Upper lobe of right lung (tissue), 1 donor: Measurements from ENCODE around the gene MGRN1. TPM values are rescaled to one million over a fixed set of nuclear protein-coding genes. Genes with fewer than 3 reads are reported as not detected.

Source experiments
- ATAC-seq: fragments of 200-7000 bp; cut with Tn5 transposase; one replicate; pipeline ENCODE4 v1.9.1; 2020; ENCODE audit warnings: mild to moderate bottlenecking, moderate library complexity
- DNase-seq: peaks from one replicate; pipeline ENCODE4 v3.0.0-alpha.2; 2020
- H3K27ac ChIP-seq: fragments of 200-600 bp; one replicate; pipeline ENCODE4 v1.8.0; 2022
- H3K27me3 ChIP-seq: fragments of 200-600 bp; one replicate; pipeline ENCODE4 v1.8.0; 2022; ENCODE audit warnings: mild to moderate bottlenecking
- H3K36me3 ChIP-seq: fragments of 200-600 bp; one replicate; pipeline ENCODE4 v1.8.0; 2022
- H3K4me1 ChIP-seq: fragments of 200-600 bp; one replicate; pipeline ENCODE4 v1.8.0; 2022
- H3K4me3 ChIP-seq: fragments of 200-600 bp; one replicate; pipeline ENCODE4 v1.8.0; 2022; ENCODE audit warnings: mild to moderate bottlenecking
- H3K9me3 ChIP-seq: fragments of 200-600 bp; one replicate; pipeline ENCODE4 v1.8.0; 2022
- intact Hi-C: fragments of 100-400 bp; cut with DNase I; formaldehyde crosslinking; loops from one replicate; pipeline ENCODE4 v1.11.0; 2022
- total RNA-seq: library from RNA; stranded (reverse); fragmentation: NEBNext Ultra II Directional; extraction: Animal tissue kit (Norgen Biotek cat#: 25700); gene quantifications from one replicate; pipeline ENCODE4 v1.2.1, GENCODE V29; 2021
- TF ChIP-seq, protein P1 (sequence below): fragments of 200-600 bp; IDR thresholded peaks from one replicate; pipeline ENCODE4 v1.8.0; 2022; ENCODE audit warnings: antibody characterized with exemption
- donor health status: DM: no; HTN: yes; CAD: no; lungs with severe emphysema.

Gene MGRN1
- total RNA-seq, 1 donor from 2014 or later: 81.3 TPM

DNA sequence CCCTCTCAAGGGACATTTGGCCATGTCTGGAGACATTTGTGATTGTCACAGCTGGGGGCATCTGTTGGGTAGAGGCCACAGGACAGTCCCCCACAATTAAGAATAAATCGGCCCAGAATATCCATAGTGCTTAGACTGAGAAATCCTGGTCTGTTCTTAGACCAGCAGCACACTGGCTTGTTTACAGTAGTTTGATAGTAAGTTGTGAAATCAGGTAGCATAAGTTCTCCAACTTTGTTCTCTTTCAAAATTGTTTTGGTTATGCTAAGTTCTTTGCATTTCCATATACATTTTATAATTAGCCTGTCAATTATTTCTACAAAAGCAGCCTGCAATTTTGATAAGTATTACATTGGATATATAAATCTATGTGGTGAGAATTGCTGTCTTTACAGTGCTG lies 6.8 kb downstream of the MGRN1 start:
- Histone ChIP-seq H3K4me1 (peaks cover 9% of the 10 kb centered on the region), H3K27me3 (no peaks in the 10 kb centered on the region), H3K4me3 (no peak overlapping the region), H3K9me3 (no peaks in the 10 kb centered on the region), H3K27ac (no peak overlapping the region), H3K36me3 (peaks cover 22% of the 10 kb centered on the region)
- ATAC-seq (no peak), DNase-seq (no peak)
- intact Hi-C loops: no loop called here
- TF ChIP-seq, protein P1, sequence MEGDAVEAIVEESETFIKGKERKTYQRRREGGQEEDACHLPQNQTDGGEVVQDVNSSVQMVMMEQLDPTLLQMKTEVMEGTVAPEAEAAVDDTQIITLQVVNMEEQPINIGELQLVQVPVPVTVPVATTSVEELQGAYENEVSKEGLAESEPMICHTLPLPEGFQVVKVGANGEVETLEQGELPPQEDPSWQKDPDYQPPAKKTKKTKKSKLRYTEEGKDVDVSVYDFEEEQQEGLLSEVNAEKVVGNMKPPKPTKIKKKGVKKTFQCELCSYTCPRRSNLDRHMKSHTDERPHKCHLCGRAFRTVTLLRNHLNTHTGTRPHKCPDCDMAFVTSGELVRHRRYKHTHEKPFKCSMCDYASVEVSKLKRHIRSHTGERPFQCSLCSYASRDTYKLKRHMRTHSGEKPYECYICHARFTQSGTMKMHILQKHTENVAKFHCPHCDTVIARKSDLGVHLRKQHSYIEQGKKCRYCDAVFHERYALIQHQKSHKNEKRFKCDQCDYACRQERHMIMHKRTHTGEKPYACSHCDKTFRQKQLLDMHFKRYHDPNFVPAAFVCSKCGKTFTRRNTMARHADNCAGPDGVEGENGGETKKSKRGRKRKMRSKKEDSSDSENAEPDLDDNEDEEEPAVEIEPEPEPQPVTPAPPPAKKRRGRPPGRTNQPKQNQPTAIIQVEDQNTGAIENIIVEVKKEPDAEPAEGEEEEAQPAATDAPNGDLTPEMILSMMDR: no peak

DNA sequence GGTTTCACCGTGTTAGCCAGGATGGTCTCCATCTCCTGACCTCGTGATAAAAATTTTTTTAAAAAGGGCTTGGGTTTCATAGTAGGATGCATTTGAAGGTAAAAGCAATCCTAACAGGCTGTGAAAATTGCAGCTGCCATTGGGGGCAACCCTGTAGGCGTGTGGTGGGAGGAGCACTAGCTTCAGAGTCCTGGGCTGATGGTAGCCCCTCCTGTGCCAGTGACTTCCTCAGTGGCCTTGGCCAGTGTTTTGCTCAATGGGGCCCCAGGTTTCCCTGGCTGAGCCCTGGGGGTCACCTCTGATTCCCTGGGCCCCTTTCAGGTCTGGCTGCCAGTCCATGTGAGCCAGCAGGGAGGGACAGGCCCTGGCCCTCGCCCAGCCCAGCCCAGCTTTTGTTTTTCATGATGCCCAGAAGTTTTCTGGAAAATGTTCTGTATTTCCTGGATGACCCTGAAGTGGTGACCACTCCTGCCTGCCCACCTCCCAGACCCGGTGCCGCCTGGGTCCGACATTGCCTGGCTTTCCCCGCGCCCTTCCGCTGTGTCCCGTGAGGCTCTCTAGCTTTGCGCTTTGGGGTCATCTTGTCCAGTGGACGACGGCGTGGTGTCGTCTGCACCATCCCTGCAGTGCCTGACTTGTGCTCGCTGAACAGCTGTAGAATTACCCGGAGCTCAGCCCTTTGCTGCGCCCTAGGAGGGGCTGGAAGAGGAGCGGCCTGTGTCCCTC lies 9.4 kb downstream of the MGRN1 start:
- Histone ChIP-seq H3K4me3 (no peak overlapping the region), H3K27me3 (no peaks in the 10 kb centered on the region), H3K4me1 (no peaks in the 10 kb centered on the region), H3K36me3 (peaks cover 22% of the 10 kb centered on the region), H3K9me3 (no peaks in the 10 kb centered on the region), H3K27ac (no peak overlapping the region)
- intact Hi-C loops: no loop called here
- DNase-seq (no peak), ATAC-seq (no peak)
- TF ChIP-seq, protein P1: no peak

DNA sequence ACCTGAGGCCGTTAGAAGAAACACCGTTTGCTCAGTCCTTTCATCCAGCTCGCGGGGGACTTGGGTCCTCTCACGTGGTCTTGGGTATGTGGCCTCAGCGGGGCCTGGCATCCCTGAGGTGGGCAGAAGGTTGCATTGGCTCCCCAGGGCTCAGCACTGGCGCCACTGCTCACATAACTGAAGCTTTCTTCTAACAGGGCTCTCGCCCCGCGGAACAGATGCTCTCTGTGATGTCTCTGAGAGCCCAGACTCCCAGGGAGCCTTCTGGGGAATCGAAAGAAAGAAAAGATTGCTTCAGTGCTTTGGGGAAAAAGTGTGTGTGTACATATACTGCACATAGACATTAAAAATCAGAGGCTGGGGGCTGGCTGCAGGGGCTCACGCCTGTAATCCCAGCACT lies 10.1 kb downstream of the MGRN1 start:
- H3K27me3 ChIP-seq: no peaks in the 10 kb centered on the region
- intact Hi-C loops: no loop called here
- no peaks in the 10 kb centered on the region for H3K4me1 ChIP-seq
- DNase-seq (no peak), ATAC-seq (no peak)
- peaks cover 22% of the 10 kb centered on the region for H3K36me3 ChIP-seq
- TF ChIP-seq, protein P1: no peak
- H3K9me3 ChIP-seq: no peaks in the 10 kb centered on the region
- no peak overlapping the region for H3K27ac ChIP-seq
- no peak overlapping the region for H3K4me3 ChIP-seq

DNA sequence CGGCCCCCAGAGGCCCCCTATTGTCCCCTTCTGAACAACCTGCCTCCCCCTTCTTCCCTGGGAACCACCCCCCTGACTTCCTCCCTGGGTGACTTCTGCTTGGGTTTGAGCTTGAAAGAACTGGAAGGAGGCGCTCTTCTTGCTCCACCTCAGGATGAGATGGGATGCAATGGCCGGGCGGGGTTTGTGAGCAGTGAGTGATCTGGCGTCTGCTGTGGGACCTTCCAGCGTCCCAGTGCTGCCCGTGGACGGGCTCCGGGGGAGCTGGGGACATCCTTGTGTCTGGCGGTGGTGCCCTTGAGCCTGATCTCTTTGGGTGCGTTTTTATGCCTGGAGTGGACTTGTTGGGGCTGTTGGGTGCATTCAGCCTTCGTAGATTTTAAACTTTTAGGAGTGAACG lies 11.6 kb downstream of the MGRN1 start:
- no peak overlapping the region for H3K27ac ChIP-seq
- H3K27me3 ChIP-seq: no peaks in the 10 kb centered on the region
- no peaks in the 10 kb centered on the region for H3K9me3 ChIP-seq
- DNase-seq (no peak), ATAC-seq (no peak)
- TF ChIP-seq, protein P1: no peak
- peaks cover 22% of the 10 kb centered on the region for H3K36me3 ChIP-seq
- peaks cover 11% of the 10 kb centered on the region for H3K4me1 ChIP-seq
- intact Hi-C loops: no loop called here
- no peak overlapping the region for H3K4me3 ChIP-seq

DNA sequence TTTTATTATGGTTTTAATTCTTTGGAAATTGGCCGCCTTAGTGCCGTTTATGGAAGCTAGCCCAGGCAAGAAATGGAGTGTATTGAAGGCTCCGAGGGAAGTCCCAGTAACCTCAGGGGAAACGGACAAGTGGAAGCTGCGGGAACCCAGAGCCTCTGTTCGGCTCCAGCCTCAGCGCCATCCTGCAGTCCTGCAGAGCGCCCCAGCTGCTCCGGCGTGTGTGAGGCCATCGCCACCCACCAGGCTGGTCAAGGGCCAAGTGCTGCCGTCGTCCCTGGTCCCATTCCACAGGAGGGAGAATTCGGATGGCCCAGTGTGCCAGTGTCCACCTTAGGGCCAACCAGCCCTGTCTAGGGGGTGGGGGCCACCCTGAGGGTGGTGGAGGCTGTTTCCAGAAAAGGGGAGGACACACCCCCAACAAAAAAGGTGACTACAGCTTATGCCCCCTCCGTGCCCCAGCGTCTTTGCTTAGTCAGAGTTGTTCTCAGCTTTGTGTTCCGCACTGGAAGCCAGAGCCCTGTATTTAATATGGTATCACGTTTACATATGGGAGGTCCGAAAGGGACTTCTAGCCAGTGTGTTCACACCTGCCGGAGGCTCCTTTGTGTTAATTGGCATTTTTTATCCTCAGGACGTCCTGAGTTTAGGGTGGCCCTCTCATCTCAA lies 13.0 kb downstream of the MGRN1 start:
- TF ChIP-seq, protein P1: no peak
- Histone ChIP-seq H3K36me3 (peaks cover 20% of the 10 kb centered on the region), H3K27ac (no peak overlapping the region), H3K4me1 (peaks cover 15% of the 10 kb centered on the region), H3K27me3 (no peaks in the 10 kb centered on the region), H3K4me3 (no peak overlapping the region), H3K9me3 (no peaks in the 10 kb centered on the region)
- no peak for DNase-seq
- ATAC-seq: no peak
- intact Hi-C loops: no loop called here
